ENCODE measurements around the gene LIX1L.

Gene LIX1L

DNA sequence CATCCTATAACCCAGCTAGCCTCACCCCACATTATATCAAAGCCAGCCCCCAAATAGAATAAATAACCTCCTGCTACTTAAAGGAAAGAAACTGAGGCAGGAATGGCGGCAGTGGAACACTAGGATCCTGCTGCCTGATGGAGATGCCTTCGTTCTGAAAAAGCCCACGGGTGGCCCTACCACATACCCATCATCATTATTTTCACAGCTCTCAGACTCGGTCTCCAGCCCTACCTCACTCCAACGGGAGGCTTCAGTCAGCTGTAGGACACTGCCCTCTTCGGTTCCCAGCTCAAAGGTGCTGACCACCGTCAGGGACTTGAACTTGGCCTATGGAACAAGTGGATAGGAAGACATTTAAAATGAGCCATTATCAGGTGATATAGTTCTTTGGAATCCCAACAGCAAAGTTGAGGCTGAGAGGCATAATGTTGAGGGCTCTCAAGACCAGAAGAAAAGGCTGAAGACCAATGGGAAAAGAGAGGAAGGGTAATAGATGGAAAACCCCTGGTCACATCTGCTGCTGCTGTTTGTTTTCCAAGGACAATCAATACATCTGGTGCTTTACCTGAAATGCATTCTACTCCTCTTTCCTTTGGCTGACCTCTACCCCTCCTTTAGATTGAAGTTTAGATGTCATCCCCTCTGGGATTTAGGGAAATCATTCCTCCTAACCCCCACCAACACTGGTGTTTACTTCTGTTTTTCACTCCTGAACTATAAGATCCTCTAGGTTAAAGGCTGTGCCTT, 64.3 kb downstream of the LIX1L start:
- DNase-seq (ENCODE audit: low read depth in 2 of 2) = no peak

GRCh38 chr1:145892486-145893087, 65.2 kb downstream of the LIX1L start:
- DNase-seq (ENCODE audit: low read depth in 2 of 2) = peak in 1 of 2 experiments; percentile 28

DNA sequence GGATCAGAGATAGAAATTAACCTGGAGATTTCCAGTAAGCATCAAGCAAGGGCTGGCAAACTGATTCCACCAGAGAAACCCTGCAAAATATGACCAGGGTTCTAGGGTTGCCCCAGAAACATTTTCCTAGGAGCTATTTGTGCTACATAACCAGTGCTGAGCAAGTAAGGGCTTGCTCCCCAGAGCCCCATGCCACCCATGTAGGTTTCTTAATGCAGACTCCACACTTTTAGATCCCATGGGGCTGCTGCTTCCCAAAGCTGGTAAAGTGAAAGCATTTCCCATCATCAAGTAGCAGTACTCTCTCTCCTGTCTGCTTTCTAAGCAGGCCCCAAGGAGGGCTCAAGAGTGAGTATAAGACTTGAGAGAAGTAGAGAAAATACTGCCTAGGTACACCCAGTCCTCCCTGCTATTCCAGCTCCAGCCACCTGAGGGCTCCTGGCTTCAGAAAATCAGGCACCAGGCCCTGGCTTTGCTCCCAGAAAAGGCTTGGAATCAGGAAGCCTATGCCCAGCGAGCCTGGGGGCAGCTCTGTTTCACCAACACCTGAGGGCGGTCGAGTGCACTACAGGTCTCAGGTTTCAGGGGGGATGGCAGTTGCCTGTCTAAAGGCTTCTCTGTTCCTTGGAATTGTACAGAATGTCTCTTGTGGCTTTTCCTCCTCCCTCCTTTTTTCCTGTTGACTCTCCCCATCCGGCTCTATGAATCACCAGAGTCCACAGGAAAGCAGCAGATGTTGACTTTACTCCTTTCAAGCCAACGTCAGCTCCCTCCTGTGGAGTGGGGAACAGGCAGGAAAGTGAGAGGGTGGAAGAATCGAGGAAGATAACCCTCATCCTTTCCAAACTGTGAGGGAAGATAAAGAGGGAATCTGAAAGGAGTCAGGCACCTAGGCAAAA, 66.0 kb downstream of the LIX1L start:
- peak; percentile 99 for DNase-seq (ENCODE audit: low read depth in 2 of 2)

DNA sequence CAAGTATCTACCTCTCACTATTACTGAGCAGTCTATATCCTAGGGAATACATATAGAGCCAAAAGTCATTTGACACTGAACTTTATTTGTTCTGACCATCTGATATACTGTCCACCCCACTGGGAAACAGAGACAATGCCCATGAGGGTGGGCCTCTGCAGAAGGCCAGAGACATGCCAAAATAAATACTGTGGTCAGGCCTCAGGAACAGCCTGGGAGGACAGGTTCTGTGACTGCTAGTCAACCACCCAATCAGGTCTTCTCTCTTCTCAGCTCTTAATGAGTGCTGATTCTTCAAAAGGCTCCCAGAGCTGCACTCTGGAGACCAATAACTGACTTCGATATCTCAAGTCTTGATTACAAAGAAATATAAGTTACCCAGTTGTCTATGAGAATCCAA, 66.7 kb downstream of the LIX1L start:
- no peak for DNase-seq (ENCODE audit: low read depth in 2 of 2)

- DNase-seq (ENCODE audit: low read depth in 2 of 2) = no peak
Observed at GRCh38 chr1:145889722-145890121, 68.1 kb downstream of the LIX1L start.

DNA sequence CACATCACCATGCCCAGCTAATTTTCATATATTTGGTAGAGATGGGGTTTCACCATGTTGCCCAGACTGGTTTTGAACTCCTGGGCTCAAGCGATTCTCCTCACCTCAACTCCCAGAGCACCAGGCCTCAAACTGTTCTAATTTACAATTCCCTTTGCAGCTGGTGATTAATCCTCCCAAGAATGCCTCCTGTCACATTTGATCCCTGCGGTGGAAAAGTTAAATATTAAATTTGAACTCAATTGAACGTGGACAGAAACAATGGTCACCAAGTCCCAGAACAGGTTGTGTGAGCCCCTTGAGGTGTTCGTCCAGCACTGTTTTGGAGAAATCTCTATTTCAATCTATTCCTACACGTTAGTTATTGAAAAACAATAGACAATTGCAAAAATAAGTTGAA, 70.2 kb downstream of the LIX1L start:
- DNase-seq (ENCODE audit: low read depth in 2 of 2) = no peak

DNA sequence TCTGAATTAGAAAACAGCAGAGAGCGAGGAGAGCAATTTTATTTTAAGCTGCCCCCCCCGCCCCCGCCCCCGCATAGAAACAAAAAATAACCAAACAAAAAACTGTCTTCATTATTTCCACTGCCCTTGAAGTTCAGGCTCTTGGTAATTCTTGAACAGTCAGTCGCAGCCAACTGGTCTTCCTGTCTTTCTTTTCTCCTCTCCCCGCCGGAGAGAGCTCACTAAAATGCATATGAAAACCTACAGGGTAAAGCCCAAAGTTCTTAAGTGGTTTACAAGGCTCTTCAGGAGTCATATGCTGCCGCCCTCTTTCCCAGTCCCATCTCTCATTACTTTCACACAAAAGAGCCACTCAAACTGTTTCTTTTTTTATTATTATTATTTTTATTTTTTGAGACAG, 71.0 kb downstream of the LIX1L start:
- no peak for DNase-seq (ENCODE audit: low read depth in 2 of 2)

DNA sequence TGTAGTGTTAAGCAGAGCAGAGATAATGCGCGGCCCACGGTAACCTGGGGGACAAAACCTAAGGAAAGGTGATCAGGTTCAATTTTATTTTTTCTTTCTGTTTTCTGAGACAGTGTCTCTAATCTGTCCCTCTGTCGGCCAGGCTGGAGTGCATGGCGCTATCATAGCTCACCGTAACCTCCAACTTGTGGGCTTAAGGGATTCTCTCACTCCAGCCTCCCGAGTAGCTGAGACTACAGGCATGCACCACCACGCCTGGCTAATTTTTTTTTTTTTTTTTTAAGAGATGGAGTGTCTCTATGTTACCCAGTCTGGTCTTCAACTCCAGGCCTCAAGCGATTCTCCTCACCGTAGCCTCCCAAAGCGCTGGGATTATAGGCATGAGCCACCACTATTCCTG, 71.4 kb downstream of the LIX1L start:
- DNase-seq (ENCODE audit: low read depth in 2 of 2) = no peak

DNA sequence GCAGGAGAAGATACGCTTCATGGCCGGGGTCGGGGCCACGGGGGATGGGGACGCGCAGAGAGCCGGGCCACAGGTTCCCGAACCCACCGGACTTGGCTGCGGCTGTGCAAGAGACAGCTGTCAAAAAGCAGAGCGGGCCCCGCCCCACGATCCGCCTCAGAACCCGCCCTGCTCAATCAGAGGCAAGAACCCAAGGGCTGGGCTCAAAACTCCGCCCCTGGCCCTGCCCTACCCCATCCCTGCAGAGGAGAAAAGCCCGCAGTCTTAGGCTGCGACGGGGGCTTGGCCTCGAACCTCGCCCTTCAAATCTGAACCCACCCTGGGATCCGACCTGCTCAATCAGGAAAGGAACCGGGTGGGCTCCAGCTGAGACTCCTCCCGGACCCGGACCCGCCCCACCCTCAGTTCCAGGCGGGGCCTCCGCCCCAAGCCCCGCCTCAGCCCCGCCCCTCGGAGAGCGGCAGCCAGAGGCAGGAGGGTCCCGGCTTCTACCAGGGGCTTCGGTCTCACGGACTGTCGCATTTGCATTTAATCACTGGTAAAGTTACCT, 72.0 kb downstream of the LIX1L start, which contains the start of gene ANKRD35:
Gene ANKRD35 (minus strand): TSS at position 129 of the 550 bp plus-strand sequence. CDS start 108 bp downstream, at position 21.
- no peak for DNase-seq (ENCODE audit: low read depth in 2 of 2)

DNA sequence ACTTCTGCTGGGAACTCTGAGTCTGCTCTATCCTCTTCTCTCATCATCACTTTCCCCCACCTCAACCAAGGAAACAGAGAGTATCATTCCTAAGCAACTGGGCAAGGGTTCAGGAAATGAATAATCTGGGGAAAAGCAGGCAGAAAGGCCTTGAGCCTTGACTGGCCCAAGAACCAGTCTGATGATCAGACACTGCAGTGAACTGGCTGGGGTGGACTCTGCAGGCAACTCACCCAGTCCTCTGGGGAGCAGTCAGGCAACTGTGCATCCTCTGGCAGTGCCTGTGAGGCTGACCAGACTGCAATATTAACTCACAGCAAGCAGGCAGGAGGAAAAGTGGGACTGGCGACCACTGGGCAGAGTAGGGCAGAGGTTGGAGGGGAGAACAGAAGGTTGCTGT, 73.1 kb downstream of the LIX1L start:
- no peak for DNase-seq (ENCODE audit: low read depth in 2 of 2)
